Urothelium cell line (cell line): ENCODE measurements around the gene TTC34.
A peak's percentile ranks its signal among the peaks of the same experiment; 100 is the strongest.

ENCODE experiments used
- DNase-seq: peaks from one replicate; pipeline ENCODE4 v3.0.0; 2011; ENCODE audit warnings: low spot score, mixed read lengths
- FAIRE-seq: peaks from 2 replicates; lab custom pipeline; 2011; peaks lifted over from hg19 to GRCh38; lab: Jason Lieb, UNC

TTC34 gene

DNA sequence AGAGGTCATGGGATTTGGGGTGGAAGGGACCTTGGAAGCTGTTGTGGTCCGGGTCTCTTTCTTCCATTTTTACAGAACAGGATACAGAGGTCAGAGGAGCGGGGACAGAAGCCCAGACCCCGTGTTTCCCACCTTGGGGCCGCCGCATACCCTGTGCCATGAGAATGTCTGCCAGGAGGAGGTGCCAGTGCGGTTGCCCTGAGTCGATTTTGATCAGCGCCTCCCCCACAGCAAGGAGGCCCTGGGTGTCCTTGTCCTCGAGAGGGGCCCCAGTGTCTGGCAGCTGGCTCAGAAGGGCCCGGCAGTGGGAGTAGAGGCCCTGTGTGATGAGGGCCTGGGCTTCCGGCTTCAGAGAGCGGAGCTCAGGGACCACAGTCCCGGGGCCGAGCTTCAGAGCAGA lies 156.3 kb downstream of the TTC34 start:
- FAIRE-seq = no peak
- DNase-seq = no peak

DNA sequence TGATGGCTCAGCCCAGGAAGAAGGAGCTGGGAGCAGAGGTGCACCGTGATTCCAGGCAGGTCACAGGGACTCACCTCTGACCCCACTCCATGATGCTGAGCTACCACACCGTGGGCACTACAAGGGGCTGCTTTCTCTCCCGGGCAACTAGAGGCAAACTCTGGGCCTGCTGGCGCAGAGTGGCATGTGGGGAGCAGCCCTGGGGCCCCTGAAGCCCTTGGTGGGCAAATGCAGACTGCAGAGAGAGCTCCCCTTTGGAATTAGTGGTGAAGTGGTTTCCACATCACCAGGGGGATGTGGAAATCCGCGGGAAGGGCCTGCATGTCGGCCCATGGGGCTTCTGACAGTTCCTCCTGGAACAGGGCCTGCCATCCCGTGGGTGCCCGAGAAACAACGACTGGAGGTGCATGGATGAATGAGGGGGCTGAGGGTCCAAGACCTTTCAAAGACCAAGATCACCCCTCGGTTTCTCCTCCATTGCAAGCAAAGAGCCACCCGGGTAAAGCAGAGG lies 156.8 kb downstream of the TTC34 start:
- no peak for FAIRE-seq
- no peak for DNase-seq

DNA sequence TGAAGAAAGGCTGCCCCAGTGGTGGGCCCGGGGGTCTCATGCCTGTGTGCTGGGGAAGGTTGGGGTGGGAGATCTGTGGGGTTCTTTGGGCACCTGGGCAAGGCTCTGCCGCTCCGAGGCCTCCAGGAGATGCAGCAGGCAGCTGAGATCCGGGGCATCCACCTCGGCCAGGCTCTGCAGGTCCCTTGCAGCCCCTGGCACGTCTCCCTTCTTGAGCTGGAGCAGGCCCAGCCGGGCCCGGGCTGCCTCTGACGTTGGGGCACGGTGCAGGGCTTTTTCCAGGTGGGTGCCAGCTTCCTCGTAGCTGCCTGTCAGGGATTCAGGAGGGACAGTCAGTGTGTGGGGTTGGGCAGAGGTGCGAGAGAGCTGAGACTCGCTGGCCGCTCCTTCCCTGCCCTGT lies 157.3 kb downstream of the TTC34 start:
- FAIRE-seq = no peak
- DNase-seq = no peak

DNA sequence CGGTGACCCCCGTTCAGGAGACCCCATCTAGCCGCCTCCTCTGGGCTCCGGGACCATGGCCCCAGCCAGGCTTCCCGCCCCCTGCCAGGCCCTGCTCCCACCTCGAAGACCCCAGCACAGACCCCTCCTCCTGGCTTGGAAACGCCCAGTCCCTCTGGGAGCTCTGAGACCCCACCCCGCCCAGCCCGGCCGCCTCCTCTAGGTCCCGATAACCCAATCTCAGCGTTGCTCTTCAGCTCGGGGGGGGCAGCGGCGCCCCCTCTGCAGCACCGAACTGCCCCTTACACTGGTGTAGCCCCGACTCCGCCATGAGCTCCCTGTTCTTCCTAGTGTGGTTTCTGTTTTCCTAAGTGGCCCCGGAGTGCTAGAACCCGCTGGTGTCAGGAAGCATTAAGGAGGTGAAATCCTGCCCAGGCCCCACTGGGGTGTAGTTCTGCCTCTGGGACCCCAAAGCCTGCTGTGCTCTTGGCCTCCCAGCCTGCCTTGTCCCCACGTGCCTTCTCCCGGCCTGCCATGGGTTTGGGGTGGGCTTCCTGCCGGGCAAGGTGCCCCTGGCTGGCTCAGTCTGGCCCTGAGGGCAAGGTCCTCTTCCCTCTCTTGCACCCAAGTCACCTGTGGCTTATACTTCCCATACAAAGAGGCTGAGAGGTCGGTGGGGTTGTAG lies 157.9 kb downstream of the TTC34 start:
- DNase-seq (no peak), FAIRE-seq (no peak)

DNA sequence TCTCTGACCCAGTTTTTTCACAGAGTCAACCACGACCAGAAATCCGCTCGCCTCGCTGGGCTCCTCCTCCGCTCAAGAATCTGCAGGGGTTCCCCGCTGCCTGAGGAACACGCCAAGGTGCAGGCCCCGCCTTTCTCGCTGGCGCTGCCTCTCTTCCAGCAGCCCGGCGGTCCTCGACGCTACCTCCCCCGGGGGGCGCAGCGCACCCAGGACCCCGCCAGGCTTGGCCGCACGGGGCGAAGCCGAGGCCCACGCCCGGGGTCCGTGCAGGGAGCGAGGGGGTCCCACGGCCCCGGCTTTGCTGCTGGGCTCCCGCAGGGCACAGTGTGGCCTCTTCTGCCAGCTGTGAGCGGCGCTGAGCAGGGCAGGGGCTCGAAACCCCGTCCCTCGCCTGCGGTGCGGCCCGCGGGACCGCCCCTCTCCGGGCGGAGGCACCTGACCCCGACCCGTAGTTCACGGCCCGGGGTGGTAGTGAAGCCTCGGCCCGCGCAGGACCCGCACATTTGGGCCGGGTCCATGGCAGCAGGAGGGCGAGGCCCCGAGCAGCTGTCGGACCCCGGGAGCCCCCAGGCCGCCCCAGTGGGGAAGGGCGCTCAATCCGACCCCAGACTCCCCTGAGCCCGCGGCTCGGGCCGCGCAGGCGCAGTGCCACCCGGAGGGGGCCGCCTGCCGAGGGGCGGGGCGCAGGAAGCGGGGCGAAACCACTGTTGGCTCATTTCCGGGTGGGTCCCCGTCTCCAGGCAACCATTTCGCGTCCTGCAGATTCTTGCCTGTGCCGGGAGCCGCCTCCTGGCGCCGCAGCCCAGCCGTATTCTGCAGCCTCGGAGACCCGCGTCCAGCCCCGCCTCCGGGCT lies 158.7 kb downstream of the TTC34 start:
- no peak for FAIRE-seq

DNA sequence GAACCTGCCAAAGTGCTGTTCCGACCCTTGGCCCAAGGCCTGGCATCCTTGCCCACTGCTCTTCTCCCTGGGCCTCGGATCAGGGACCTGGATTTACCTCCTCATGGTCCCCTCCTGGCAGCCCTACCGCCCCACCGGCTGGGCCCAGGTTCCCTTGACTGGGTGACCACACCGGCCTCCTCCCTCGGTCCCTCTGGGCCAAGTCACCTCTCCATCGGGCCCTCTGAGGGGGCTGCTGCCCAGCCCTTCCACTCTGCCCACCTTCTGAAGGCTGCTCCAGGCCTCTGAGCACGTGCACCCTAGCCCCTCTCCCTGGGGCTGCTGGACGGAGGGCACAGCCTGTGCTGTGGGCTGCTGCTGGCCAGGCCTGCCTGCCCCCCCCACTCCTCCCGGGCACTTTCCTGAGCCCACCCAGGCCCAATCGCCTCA lies 159.3 kb downstream of the TTC34 start:
- no peak for FAIRE-seq
- no peak for DNase-seq

More for the DNA sequence above, 158.7 kb downstream of the TTC34 start:
- peak; percentile 99 for DNase-seq

DNA sequence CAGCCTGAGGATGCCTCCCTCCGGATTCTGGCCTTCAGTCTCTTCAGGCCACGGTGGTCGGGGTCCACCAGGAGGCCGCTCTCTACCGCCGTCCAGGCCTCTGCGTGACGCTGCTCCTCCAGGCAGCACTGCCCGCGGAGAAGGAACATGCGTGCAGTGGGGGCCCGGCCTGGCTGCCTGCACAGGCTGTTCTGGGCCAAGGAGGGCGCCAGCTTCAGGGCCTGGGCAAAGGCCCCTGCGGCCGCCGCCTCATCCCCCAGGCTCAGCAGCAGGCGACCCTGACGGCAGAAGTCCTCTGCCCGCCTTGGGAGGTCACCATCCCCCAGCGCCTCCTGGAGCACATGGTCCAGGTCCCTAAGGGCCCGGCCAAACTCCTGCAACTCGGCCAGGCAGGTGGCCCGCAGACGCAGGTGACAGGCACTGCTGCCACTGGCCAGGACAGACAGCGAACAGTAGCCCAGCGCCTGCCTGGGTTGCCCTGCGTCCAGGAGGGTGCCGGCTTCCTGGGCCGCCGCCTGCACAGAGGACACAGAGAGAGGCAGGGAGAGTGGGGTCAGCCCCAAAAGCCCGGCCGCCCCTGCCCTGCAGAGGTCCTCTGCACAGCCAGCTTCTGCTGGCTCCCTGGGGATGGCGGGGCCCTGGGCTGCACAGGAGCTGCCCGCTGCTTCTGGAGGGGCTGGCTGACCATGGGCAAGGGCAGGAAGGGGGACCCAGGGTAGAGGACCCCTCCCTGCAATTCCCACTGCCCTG lies 159.9 kb downstream of the TTC34 start:
- no peak for FAIRE-seq

DNA sequence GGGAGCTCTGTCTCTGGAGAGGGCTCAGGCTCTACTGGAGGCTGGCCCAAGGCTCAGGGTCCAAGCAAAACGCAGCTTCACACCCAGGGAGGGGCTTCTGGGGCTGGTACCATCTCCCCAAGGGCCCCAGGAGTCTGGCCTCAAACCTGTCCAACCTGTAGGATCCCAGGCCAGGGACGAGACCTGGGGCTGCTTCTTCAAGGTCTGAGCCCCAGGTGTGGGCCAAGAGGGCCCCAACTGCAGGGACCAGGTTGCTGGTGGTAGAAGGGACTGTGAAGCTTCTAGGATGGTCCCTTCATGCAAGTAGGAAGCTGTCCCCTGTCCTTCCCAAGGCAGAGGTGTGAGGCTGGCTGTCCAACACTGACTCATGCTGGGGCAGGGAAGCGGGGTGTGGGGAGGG lies 160.9 kb downstream of the TTC34 start:
- FAIRE-seq = no peak
- DNase-seq = no peak

More for the DNA sequence above, 159.9 kb downstream of the TTC34 start:
- no peak for DNase-seq

DNA sequence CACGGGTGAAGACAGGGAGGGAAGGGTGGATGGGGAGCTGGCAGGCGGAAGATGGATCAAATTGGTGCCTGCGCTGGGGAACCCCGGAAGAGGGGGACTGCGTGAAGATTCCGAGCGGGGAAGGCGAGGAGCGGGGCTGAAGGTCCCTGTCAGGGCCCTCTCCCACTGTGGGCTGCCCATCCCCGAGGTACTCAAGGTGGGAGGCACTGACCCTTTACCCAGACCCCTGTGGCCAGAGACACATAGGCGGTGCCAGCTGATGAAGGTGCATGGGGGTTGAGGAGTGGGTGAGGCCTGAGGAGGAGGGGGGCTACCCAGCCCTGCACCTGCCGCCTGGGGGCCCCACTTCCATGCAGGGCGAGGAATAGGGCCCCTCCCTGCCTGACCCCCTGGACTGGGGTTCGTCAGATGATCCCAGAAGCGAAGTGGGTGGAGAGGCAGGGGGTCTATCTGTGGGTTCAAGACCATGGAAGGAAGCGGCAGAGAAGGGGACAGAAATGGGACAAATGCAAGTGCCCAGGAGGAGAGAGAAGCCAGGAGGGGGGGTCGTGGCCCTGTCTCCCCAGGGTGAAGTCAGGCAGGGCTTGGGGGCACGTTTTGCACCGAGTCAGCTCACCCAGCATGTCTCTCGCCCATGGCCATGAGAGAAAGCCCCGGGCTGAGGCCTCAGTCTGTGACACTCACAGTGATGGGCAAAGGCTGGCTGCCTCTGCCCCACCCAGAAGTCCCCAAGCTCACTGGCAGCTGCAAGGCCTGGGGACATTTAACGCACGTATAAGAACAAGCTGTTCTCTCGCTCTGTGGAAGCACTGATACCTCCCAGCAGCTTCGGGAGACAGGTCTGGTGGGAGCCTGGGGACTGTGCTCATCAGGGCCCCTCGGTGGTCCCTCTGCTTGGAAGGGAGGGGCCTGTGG lies 161.6 kb downstream of the TTC34 start:
- FAIRE-seq (no peak), DNase-seq (no peak)

DNA sequence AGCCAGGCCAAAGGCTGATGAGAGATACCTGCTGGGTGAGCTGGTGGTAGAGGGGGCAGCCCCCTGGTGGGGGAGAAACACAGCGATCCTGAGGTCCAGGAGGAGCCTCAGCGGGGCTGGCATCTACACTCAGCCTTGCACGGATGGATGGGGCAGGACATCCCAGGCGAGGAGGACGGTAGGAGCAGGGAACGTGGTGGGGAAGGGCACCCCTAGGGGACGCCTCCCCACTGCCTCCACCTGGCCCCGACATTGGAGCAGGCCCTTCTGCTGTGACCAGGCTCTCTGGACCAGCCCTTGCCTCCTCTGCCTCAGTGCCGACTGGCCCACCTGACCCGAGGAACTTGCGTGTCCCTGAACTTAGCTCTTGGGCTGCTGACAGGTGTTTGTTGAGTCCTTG lies 162.3 kb downstream of the TTC34 start:
- DNase-seq (no peak), FAIRE-seq (no peak)

DNA sequence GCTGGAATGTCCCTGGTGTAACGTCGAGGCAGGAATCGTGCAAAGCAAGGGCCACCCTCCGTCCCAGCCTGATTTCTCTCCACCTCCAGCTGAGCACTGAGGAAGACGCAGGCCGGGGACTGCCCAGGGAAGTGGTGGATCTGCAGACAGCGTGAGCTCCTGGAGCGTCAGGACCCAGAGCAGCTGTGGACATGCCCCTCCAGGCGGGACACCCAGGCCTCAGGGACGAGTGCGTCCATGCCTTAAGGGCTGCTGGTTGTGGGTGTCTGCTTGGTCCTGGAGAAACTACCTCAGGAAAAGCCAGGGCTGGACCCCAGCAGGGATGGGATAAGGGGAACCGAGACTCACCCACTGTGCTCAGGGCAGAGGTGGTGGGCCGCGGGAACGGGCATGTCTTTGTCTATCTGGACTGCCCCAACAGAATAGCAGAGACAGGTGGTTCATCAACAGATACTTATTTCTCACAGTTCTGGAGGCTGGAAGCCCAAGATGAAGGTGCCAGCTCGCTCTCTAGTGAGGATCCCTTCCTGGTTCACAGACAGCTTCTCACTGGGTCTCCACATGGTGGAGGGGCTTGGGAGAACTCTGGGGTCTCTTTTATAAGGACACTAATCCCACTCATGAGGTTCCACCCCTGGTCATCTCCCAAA lies 162.9 kb downstream of the TTC34 start:
- DNase-seq (no peak), FAIRE-seq (no peak)

DNA sequence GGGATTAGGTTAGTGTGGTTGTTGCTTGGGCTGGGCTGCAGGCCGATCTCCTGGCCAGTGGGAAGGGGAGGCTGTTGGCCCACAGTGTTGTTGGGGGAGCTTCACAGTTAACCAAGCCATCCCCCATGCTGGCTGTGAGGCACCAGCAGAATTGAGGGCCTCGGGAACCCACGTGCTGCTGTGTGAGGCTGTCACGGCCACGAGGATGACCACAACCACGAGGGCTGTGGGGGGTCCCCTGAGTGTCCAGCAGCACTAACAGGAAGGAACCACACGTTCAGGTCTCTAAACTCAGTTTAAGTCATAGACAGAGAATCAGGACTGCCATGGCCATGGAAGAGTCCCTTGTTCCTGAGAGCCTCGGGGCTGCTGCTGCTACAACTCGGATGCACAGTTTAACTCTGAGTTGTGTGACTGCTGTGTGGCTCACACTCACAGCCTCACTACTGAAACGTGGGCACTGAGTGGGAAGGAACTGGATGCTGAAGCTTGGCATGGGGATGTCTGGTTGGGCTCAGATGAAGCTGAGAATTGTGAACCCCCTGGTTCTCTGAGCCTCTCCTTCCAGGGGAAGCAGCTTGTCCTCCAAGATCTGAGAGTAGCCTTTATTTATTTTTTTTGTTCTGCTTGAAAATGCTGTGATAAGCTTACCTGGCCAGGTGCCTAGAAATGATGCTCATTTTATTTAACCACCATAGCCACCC lies 163.9 kb downstream of the TTC34 start:
- FAIRE-seq = no peak
- DNase-seq = no peak

DNA sequence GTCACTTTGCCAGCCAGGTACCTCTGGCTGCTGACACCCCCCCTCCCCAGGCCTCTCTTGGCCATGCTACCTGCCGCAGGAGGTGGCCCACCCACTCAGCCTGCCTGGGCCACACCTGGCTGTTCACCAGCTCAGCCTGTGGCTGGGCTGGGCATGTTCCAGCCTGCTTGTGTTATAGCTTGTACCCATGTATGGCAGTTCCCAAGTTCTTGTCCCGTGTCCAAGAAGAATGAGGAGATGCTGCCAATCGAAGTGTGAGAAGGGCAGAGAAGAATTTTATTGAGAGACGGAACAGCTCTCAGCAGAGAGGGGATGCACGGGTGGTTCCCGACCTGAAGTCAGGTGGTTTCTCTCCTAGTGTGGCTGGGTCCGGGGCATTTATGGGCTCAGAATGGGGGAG lies 164.8 kb downstream of the TTC34 start:
- no peak for FAIRE-seq
- no peak for DNase-seq

DNA sequence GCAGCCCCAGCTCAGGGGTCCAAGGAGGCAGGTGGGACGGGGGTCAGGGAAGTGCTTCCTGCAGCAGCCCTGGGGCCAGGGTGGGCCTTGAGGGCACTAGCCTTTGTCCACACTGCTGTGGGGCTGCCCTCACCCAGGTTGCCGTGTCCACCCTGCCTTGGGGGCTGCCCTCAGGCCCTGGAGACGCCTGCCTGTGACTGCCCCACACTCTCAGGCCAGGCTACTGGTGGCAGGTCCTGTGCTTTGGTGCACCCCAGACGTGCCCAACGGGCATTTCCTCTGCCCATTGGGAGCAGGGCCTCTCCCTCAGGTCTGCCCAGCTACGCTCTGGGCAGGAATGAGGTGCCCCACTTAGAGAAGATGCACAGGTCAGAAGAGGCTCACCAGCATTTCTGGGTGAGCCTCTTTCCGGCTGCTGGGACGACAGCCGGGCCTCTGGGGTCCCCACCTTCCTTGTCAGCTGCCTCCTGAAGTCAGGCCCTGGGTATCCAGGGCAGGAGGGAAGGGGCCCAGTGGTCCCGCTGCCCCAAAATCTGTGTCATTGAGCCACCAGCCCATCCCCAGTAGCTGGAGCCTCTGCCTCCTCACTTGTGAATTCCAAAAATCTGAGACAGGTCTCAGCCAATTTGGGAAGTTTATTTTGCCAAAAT lies 166.0 kb downstream of the TTC34 start:
- no peak for FAIRE-seq

DNA sequence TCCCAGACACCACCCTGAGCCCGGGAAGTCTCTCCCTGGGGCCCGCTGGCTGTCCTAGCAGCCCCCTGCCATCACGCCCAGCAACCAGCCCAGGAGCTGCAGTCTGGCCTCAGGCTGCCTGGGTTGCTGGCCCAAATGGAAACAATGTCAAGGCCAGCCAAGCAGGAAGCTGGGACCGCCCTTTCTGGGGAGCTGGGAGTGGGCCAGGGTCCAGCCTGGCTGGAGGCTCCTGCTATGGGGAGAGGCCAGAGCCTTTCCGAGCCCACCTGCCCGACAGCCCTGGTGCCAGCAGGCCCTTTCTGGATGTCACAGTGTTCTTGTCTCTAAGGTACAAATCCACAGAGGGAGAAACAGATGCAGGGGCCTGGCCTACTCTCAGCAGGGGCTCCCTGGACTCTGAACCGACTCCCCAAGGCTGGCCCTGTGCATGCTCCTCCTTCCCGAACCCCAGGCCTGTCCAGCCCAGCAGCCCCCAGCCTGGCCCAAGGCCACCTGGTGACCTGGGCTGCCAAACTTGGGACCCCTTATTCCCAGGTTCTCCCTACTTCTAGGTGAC lies 167.5 kb downstream of the TTC34 start:
- DNase-seq (no peak), FAIRE-seq (no peak)

More for the DNA sequence above, 166.0 kb downstream of the TTC34 start:
- no peak for DNase-seq

DNA sequence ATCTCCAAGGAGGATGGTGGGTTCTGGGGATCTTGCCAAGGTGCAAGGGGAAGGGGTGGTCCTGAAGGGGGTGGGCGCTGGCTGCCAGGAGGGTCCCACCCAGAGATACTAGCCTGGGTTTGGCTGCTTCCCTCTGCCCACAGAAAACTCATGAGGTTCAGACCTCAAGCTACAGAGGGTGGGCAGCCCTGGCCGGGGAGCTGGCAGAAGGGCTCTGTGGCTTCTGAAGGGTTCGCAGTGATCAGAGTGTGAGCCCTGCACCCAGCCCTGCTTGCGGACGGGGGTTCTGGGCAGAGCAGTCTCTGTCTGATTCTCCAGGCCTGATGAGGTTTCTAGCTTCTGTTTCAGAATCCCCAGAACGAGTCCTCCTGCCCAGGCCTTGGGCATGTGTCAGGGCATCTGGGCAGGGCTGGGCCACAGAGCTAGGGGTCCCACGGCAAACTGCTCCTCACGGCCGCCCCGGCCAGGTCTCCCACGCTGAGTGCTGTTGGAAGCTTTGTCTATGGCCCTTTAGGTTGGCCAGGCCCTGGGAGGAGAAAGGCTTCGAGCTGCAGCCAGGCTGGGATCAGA lies 168.0 kb downstream of the TTC34 start:
- DNase-seq (no peak), FAIRE-seq (no peak)

DNA sequence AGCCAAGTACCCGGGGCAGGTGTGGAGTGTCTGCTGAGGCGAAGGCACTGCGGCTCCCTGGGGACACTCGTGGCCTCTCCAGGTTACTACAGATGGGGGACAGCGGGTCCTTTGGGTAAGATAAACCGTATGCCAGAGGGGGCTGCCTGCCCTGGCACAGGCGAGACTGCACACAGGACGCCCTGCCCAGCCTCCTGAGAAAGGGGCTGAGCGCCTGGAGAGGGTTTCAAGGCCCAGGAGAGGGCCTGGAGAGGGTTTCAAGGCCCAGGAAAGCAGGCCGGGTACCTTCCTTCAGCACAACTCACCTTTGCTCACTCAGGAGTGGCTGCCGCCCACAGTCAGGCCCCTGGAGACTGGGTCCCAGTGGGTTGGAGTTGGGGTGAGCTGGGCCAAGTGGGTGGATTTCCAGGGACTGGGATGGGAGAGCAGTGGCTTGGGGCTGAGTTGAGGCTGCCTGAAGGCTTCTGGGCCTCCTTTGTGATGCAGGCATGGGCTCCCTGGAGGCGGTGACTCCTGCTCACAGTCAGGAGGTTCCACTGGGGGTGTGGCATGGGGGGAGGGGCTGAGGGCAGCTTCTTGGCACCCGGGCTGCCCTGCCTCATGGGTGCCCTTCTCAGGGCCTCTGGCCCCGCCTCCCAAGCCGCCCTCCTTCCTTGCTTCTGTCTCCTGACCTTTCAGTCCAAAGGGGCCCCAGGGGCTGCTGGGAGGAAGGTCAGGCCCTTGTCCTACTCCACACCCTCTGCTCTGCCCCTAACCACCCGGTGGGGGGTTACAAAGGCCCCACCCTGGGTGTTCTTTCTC lies 168.7 kb downstream of the TTC34 start, which contains the start of gene MMEL1:
Gene MMEL1 (minus strand): TSS at position 456 of the 801 bp plus-strand sequence. CDS start 3,532 bp downstream, outside the sequence.
- no peak for DNase-seq
- FAIRE-seq = no peak
